ENCODE data around the gene KRT7.

KRT7 gene

DNA sequence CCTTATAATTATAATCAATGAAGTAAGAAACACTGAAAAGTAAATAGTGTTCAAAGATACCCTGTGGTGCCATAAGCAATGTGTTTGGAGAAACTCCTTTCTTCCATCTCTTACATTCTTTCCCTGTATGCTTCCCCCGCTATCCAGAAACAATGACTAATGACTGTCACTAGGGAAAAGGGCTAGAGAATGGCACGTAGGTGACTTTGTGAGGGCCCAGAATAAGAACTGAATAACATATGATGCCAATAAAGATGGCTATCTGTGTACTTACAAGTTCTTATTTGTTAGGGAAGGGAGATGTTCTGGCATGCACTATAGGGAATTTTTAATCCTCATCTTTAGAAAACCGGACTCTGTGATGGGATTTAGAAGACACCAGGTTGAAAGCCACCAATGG, 4.7 kb upstream of the KRT7 start:
- H3K9me3 ChIP-seq (ENCODE audit: low read depth, low read length) = no peaks in the 10 kb centered on the region
- no peak overlapping the region for H3K4me3 ChIP-seq
- H3K27ac ChIP-seq = no peak overlapping the region
- TF ChIP-seq EZH2 (IDR thresholded peaks at IDR 0.05) (no peak), FOXP2 (optimal IDR thresholded peaks at IDR 0.05; ENCODE audit: control extremely low read depth, extremely low read length, insufficient read depth) (no peak)
- no peak for DNase-seq (ENCODE audit: low read depth, low spot score)
- H3K36me3 ChIP-seq (ENCODE audit: insufficient read depth, low read length) = no peaks in the 10 kb centered on the region
- H3K9ac ChIP-seq (ENCODE audit: insufficient read length) = no peak overlapping the region

DNA sequence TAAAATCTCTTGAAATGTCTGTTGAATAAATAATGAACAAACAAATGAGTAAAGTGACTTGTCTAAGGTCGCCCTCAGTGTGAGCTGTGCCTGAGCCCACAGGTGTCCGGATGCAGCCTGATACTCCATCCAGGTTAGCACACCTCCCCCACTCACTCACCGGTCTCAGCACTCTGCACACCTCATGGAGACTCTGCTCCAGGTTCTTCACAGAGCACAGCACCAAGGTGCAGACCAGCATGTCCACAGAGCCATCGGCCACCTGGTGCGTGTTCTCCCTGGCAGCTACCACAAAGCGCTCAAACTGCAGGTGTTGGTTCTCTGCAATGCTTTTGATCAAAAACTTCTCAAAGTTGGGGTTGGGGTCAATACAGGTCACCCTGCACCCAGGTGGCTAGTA, 4.1 kb upstream of the KRT7 start:
- no peak for DNase-seq (ENCODE audit: low read depth, low spot score)
- Histone ChIP-seq H3K27ac (no peak overlapping the region), H3K9me3 (ENCODE audit: low read depth, low read length) (no peaks in the 10 kb centered on the region), H3K36me3 (ENCODE audit: insufficient read depth, low read length) (no peaks in the 10 kb centered on the region), H3K4me3 (no peak overlapping the region), H3K9ac (ENCODE audit: insufficient read length) (no peak overlapping the region)
- TF ChIP-seq EZH2 (IDR thresholded peaks at IDR 0.05) (no peak), POLR2AphosphoS5 (IDR thresholded peaks at IDR 0.05; ENCODE audit: borderline replicate concordance, low read depth, low read length) (no peak), FOXP2 (optimal IDR thresholded peaks at IDR 0.05; ENCODE audit: control extremely low read depth, extremely low read length, insufficient read depth) (no peak)

DNA sequence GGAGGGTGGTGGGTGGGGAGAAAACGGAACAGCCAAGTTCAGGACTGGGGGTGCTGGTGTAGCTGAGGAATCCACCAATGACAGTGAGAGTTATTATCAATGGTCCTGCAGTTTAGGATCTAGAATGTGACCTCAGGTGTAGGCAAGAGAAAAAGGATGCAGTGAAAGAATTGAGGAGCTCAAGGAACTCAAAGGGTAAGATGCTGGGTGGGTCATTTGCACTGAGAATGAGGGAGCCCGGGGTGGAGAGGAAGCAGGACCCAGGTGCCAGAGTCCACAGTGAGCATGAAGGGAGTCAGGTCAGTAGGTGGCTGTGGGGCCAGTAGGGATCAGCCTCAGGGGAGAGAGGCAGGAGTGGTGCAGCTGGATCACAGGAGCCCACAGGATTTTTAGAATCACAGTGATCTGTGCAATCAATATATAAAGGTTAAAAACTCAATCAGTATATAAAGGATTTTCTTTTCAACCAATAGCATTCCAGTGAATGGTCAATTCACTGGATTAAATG, 3.2 kb upstream of the KRT7 start:
- Histone ChIP-seq H3K4me3 (no peak overlapping the region), H3K9ac (ENCODE audit: insufficient read length) (no peak overlapping the region), H3K36me3 (ENCODE audit: insufficient read depth, low read length) (no peaks in the 10 kb centered on the region), H3K9me3 (ENCODE audit: low read depth, low read length) (no peaks in the 10 kb centered on the region), H3K27ac (no peak overlapping the region)
- no peak for TF ChIP-seq POLR2AphosphoS5 (IDR thresholded peaks at IDR 0.05; ENCODE audit: borderline replicate concordance, low read depth, low read length)
- TF ChIP-seq EZH2 (IDR thresholded peaks at IDR 0.05) = no peak
- no peak for DNase-seq (ENCODE audit: low read depth, low spot score)

DNA sequence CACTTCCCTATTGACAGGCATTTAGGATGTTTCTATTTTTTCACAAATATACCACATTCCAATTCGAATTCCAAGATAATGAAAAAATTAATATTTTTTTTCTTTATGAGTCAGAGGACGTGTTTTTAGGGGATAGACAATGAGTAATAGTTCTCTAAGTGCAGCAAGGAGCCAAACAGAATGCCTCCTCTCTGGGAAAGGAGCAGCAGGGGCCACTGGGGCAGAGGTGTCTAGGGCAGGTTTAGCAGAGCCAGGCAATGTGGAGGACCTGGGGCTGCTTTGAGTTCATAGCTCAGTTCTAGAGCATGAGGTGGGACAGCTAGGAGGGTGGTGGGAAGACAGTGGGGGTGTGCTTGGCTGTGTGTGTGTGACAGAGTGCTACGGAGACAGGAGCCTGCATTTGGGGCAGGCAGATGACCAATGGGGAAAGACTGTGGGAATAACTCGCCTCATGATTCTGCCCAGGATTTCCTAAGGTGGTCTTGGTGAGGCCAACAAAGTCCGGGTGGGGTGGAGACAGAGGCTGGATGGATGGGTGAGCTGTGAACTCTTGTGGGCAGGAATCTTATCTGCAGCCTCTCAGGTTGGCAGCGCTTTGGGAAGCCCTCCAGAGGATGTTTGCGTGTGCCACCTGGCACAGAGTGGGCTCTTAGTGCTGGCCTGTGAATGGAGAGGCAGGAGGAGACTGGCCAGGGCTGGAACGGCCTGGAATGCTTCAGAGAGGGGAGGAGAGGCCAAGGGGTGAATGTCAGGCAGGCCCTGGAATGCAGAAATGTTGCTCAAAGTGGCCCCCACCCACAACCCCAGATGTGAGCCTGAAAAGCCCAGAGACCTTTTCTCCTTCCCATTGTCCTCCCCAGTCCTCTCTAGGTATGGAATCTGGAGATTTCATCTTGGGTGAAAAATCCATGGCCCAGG, 2.4 kb upstream of the KRT7 start:
- TF ChIP-seq FOXP2 (optimal IDR thresholded peaks at IDR 0.05; ENCODE audit: control extremely low read depth, extremely low read length, insufficient read depth) (no peak), EZH2 (IDR thresholded peaks at IDR 0.05) (no peak), POLR2AphosphoS5 (IDR thresholded peaks at IDR 0.05; ENCODE audit: borderline replicate concordance, low read depth, low read length) (no peak)
- H3K27ac ChIP-seq = no peak overlapping the region
- DNase-seq (ENCODE audit: low read depth, low spot score) = no peak
- no peaks in the 10 kb centered on the region for H3K36me3 ChIP-seq (ENCODE audit: insufficient read depth, low read length)
- no peaks in the 10 kb centered on the region for H3K9me3 ChIP-seq (ENCODE audit: low read depth, low read length)
- no peak overlapping the region for H3K4me3 ChIP-seq
- no peak overlapping the region for H3K9ac ChIP-seq (ENCODE audit: insufficient read length)

DNA sequence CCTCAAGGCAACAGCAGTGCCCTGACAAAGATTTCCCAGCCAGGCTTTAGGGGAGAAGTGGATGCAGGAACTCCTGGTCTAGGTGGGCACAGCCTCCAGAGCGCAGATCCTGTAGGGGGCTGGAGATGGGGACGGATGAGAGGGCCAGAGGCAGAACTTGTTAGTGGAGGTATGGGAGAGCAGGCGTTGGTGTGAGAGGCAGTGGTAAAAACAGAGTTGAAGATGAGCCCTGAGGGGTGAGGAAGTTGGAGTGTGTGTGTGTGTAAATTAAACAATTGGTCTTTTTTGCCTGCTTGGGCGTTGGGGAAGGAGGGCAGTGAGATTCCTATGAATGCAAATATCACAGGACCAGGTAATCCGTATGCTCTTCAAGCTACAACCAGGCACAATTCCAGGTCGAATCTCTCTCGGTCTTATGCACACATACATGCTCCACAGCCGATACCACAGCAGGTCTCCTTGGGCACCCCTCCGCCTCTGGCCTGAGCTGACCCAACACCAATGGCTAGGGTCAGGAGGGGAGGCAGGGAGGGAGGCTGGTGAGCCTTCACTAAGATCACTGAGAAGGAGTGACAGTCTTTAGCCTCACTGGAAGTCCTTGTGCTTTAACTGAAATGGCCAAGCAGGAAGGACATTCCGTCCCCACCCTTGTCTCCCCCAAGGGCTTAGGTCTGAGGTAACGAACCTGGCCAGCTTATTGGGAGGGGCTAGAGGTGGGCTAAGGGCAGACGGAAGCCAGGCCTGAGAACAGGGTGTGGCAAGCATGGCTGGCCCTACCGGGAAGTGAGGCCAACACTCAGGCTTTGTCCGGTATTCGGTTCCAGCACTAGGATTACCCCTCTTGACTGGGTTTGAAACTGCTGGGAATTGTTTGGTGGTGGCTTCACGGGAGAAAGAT, 1.5 kb upstream of the KRT7 start:
- DNase-seq (ENCODE audit: low read depth, low spot score) = no peak
- TF ChIP-seq POLR2AphosphoS5 (IDR thresholded peaks at IDR 0.05; ENCODE audit: borderline replicate concordance, low read depth, low read length) (no peak), EZH2 (IDR thresholded peaks at IDR 0.05) (no peak), FOXP2 (optimal IDR thresholded peaks at IDR 0.05; ENCODE audit: control extremely low read depth, extremely low read length, insufficient read depth) (no peak)
- no peak overlapping the region for H3K27ac ChIP-seq
- H3K4me3 ChIP-seq = no peak overlapping the region
- H3K9ac ChIP-seq (ENCODE audit: insufficient read length) = no peak overlapping the region
- no peaks in the 10 kb centered on the region for H3K36me3 ChIP-seq (ENCODE audit: insufficient read depth, low read length)
- H3K9me3 ChIP-seq (ENCODE audit: low read depth, low read length) = no peaks in the 10 kb centered on the region

DNA sequence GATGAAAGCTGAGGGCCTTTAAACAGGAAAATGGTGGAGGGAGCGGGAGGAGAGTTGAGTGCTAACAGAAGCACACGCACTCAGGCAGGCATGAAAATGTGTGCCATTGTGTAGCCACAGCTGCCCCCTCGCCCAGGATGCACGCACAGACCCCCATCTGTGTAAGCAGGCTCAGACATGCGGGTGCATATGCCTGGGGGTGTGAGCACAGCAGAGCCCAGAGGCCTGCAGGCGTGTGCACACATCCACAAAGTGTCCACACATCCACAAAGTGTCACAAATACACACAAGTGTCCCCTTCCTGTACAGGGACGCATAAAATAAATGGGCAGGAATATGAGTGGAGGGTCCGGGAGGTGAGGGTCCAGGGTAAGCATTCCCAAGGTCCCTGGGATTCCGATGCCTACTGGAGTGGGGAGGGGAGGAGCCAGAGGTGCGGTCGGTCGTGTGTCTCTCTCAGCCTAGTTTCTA, 805 bp upstream of the KRT7 start:
- Histone ChIP-seq H3K9ac (ENCODE audit: insufficient read length) (no peak overlapping the region), H3K9me3 (ENCODE audit: low read depth, low read length) (no peaks in the 10 kb centered on the region), H3K36me3 (ENCODE audit: insufficient read depth, low read length) (no peaks in the 10 kb centered on the region), H3K27ac (no peak overlapping the region), H3K4me3 (no peak overlapping the region)
- TF ChIP-seq EZH2 (IDR thresholded peaks at IDR 0.05) (no peak), FOXP2 (optimal IDR thresholded peaks at IDR 0.05; ENCODE audit: control extremely low read depth, extremely low read length, insufficient read depth) (no peak), POLR2AphosphoS5 (IDR thresholded peaks at IDR 0.05; ENCODE audit: borderline replicate concordance, low read depth, low read length) (no peak)
- DNase-seq (ENCODE audit: low read depth, low spot score) = no peak

DNA sequence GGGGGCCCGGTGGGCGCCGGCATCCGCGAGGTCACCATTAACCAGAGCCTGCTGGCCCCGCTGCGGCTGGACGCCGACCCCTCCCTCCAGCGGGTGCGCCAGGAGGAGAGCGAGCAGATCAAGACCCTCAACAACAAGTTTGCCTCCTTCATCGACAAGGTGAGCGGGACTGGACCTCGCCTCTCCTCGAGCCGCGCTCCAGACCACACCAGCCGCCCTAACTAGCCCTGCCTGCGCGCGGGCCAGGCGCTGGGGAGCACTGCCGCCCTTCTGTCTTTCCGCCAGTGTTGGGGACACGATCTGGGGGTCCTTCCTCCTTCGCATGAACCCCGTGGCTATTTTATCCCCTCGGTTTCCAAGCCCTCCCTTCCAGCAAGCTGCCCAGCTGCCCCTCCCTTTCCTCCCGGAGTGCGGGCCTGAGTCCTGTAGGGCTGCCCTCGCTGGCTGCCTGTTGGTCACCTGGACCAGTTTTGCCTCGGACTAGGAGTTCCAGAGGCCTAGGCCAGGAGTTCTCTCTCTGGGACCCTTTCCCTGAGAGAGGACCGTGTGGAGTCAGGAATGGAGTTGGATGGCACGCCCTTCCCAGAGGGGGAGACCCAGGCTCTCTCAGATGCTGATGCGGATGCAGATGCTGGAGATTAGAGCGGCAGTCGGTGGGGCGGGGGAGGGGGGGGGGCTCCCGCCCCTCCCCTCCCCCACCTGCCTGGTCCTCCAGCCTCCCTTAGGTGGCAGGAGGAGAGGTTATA, 592 bp downstream of the KRT7 start:
- Histone ChIP-seq H3K9me3 (ENCODE audit: low read depth, low read length) (no peaks in the 10 kb centered on the region), H3K36me3 (ENCODE audit: insufficient read depth, low read length) (no peaks in the 10 kb centered on the region), H3K4me3 (no peak overlapping the region), H3K9ac (ENCODE audit: insufficient read length) (no peak overlapping the region), H3K27ac (no peak overlapping the region)
- no peak for DNase-seq (ENCODE audit: low read depth, low spot score)
- no peak for TF ChIP-seq EZH2 (IDR thresholded peaks at IDR 0.05)
- no peak for TF ChIP-seq FOXP2 (optimal IDR thresholded peaks at IDR 0.05; ENCODE audit: control extremely low read depth, extremely low read length, insufficient read depth)
- no peak for TF ChIP-seq POLR2AphosphoS5 (IDR thresholded peaks at IDR 0.05; ENCODE audit: borderline replicate concordance, low read depth, low read length)
